Choroid plexus epithelial cell (primary cell): ENCODE measurements around the gene HS6ST3.

Experiments
- DNase-seq: peaks from one replicate; pipeline ENCODE4 v3.0.0-alpha.2; 2010; ENCODE audit warnings: low read depth
- H3K4me3 ChIP-seq: 2 replicates; pipeline ENCODE4 v1.5.1; 2011; ENCODE audit warnings: low read depth, mild to moderate bottlenecking, control low read depth, low read length, moderate library complexity
- TF ChIP-seq, protein P1 (sequence below): conservative IDR thresholded peaks from 2 replicates; pipeline ENCODE4 v1.5.1; 2011; ENCODE audit warnings: low read depth, mild to moderate bottlenecking, control low read depth, inconsistent platforms, low read length, moderate library complexity

Gene HS6ST3

DNA sequence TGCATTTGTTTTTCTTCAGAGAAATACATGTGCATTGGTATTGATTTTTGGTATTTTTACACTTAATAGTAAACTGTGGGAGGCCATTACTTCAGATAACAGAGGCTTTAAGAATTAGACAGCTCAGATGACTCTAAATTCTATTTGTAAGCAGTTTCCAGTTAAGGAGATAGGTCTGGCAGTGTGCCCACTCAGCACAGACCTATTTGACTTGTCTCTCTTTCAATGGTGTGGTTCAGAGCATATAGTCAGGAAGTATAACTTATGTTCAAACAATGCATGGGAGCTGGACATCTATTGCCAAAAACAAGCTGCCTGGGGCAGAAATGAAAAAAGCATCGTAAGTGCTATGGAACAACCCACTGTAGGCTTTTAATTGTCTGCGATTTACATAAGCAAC is 370.7 kb downstream of the HS6ST3 start:
- no peak overlapping the region for H3K4me3 ChIP-seq
- peak; percentile 0 for DNase-seq
- TF ChIP-seq, protein P1, sequence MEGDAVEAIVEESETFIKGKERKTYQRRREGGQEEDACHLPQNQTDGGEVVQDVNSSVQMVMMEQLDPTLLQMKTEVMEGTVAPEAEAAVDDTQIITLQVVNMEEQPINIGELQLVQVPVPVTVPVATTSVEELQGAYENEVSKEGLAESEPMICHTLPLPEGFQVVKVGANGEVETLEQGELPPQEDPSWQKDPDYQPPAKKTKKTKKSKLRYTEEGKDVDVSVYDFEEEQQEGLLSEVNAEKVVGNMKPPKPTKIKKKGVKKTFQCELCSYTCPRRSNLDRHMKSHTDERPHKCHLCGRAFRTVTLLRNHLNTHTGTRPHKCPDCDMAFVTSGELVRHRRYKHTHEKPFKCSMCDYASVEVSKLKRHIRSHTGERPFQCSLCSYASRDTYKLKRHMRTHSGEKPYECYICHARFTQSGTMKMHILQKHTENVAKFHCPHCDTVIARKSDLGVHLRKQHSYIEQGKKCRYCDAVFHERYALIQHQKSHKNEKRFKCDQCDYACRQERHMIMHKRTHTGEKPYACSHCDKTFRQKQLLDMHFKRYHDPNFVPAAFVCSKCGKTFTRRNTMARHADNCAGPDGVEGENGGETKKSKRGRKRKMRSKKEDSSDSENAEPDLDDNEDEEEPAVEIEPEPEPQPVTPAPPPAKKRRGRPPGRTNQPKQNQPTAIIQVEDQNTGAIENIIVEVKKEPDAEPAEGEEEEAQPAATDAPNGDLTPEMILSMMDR: no peak

- no peak overlapping the region for H3K4me3 ChIP-seq
- DNase-seq: no peak
- TF ChIP-seq, protein P1: no peak
Measured at GRCh38 chr13:96473526-96474180, 383.7 kb downstream of the HS6ST3 start.

DNA sequence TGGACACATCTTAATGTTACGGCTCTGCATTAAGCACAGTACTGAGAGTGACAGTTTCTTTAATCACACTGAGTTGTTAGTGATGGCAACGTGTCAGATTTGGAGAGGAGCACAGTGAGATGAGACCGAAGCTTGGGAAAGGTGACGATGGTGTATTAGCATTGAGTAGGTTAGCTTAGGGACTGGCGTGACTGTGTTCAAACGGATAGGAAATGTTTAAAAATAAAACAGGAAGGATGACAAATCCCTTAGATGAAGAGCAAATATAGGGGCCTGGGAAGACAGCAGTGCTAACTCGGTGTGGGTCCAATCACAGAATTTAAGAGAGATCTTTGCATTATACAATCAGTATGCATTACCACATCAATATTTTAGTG is 384.3 kb downstream of the HS6ST3 start:
- TF ChIP-seq, protein P1: no peak
- DNase-seq: no peak
- no peak overlapping the region for H3K4me3 ChIP-seq

- TF ChIP-seq, protein P1: no peak
- no peak for DNase-seq
- H3K4me3 ChIP-seq: no peak overlapping the region
Measured at GRCh38 chr13:96475103-96475502, 385.2 kb downstream of the HS6ST3 start.

DNA sequence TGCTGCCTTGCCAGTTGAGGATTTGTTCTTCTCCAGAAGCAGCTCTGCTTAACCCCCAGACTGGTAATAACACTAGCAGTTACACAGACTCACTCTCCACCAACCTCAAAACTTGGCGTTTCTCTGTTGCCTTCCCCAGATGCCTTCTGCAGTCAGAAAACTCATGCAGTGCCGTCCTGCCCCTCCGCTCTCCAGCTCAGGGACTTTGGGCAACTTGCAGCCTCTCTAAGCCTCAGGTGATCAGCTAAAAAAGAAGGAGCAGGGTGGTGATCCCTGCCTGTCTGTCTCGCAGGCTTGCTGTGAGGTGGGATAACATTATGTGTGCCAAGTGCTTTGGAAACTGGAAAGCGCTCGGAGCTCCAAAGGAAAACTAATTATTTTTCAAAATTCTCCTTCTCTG is 391.6 kb downstream of the HS6ST3 start:
- H3K4me3 ChIP-seq: no peak overlapping the region
- TF ChIP-seq, protein P1: no peak
- DNase-seq: no peak

DNA sequence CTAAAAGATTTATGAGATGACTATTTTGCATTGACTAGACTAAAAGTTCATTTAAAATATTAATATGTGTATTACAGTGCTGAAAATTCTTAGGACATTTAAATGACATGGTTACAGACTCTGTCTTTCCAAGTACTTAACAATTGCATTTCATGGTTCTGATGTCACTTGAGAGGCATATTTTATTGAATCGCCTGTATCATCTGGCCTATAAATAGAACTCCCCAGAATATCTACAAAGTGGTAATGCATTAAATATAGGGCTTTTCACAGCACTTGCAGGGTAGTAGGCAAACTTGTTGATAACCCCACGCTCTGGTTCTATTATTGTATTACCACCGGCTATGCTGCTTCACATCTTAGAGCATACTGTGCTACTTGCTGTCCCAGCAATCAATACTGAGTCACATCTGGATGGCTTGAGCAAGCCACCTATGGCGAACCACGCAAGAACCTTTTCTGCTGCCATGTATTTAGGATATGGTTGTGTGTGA is 400.6 kb downstream of the HS6ST3 start:
- H3K4me3 ChIP-seq: no peak overlapping the region
- no peak for DNase-seq
- TF ChIP-seq, protein P1: no peak

DNA sequence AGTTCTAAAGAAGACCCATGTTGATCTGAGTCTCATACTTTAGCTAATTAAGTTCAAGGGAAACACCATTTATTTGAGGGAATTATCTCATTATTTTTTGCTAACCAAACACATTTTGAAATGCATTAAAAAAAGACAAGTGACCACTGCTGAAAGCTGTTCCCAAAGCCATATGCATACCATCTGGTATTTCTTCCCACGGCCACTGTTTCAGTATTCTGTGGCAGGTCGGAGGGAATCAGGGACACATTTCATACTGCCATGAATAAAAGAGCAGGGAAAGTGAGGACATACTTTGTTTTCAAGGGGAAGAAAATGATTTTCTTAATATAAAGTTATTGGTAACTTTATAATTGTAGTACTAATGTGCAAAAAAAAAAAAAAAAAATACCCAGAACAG is 401.2 kb downstream of the HS6ST3 start:
- no peak overlapping the region for H3K4me3 ChIP-seq
- DNase-seq: no peak
- TF ChIP-seq, protein P1: no peak
